GM15510 (cell line): ENCODE results near the gene TPPP3.

Source experiments
- POLR2A ChIP-seq: IDR thresholded peaks from 3 replicates; pipeline ENCODE4 v1.6.1; 2011; ENCODE audit warnings: borderline replicate concordance; ENCODE audit not compliant: insufficient read length; ENCODE audit errors: extremely low read depth

TPPP3 gene

DNA sequence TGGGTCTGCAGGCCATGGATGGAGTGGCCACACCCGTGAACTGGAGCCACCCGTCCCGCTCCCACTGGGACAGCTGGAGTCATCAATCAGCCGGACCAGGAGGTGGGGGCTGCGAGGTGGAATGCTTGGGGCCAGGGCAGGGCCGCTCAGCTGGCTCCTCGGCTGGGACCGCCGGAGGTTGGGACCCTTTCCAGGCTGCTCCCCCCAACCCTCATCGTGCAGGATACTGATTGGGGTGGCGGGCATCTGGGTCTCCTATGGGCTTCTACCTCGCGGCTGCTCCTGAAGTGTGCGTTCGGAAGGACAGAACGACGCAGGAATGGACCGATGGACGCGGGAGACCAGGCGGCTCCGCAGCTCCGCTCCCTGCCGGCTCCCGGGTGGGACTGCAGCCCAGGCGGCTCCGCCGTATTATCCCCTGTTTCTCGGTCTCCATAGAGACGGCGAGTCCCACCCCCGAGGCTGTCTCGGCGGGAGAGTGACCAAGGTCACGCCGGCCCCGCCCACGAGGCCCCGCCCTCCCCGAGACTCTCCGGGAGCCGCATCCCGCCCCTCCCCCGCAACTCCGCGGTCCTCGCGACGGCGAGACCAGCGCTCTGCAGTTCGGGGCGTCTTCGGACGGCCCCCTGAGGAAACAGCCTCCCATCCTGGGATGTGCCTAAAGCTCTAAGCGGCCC is at the start of gene TPPP3:
TSS of gene TPPP3 (minus strand) at position 388 of the 677 bp plus-strand sequence. CDS start 2,387 bp downstream, outside the sequence.
- no peak for TF ChIP-seq POLR2A

DNA sequence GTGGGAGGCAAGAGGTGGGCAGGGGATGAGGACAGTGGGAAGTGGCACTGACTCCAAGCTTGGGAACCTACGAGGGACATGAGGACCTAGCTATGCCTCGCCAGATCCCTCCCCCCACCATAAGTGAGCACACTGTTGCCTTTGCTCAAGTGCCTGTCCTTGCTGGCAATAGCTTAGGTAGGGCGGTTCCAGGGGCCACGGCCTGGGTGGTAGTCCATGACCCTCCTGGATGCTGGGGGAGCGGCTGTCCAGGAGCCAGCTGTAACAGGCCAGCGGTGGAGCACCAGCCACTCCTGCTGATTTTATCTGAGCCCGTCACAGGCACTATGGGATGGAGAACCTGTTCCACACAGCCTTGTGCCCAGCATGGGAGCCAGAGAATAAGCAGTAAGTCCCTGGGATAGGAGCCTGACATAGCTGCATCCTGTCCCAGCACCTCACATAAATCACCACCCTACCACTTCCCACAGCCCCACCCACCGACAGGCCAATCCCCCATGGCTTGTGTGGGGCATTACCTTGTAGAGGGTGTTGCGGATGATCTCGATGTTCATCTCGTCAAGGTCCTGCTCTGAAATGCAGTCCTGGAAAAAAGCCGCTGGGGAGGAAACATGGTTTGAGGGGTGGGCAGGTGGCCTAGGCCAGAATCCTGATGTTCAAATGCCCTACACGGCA is 49.4 kb upstream of the TPPP3 start:
- no peak for TF ChIP-seq POLR2A

DNA sequence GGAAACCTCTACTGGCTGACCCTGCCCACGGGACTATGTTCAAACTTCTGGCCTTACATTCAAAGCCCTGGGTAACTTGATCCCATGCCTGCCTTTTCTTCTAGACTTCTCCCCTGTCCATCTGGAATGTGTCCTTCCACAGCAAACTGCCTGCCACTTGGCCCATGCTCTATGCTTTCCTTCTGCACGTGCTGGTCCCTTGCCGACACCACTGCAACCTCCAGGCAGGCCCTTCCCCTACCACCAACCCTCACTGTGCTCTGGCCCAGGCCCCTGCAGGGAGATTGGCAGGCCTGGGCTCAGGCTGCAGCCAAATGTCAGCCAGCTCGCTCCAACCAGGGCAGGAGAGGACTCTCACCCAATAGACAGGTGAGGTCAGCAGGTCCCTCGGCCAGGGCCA is 48.6 kb upstream of the TPPP3 start:
- TF ChIP-seq POLR2A, result no peak

DNA sequence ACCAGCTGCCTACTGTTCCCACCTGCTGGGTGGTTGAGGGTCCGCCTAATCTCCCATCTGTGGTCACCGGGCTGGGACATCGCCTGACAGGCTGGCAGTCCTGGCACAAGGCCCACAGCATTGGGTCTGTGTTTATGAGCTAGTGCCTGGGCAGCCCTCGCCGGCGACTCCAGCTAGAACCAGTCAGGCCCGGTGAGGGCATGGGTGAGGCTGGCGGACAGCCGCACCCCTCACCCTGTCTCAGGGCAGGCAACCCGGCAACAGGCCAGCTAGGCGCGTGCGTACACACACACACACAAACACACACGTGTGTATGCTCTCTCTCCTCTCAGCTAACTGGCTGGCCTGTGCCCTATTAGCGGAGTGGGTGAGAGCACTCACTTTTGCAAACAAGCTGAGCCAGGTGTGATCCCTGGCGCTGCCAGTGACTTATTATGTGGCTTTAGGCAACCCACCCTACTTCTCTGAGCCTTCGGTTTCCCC is 48.0 kb upstream of the TPPP3 start:
- TF ChIP-seq POLR2A, result no peak

DNA sequence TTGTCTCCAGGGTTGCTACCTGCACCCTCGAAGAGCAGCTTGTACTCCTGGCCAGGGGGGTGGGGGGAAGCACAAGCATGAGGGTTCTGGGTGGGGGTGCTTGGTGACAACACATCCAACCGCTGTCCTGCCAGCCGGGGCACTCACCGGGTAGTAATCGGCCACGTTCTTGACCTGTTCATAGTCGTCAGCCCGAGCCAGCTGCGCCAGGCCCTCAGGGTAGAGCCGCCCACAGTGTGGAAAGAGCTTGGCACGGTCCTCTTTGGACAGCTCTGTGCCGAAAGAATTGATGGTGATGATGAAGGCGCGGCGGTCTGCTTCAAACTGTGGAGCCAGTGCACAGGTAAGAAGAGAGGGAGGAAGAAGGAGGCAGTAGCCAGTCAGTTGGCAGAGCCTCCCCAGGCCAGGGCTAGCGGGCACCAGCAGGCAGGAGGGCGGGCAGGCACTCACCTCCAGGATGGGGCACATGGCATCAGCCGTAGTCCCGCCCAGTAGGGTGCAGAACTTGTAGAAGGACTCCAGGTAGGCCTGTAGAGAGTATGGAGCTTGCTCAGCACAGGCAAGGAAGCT is 45.6 kb upstream of the TPPP3 start:
- TF ChIP-seq POLR2A, result no peak

DNA sequence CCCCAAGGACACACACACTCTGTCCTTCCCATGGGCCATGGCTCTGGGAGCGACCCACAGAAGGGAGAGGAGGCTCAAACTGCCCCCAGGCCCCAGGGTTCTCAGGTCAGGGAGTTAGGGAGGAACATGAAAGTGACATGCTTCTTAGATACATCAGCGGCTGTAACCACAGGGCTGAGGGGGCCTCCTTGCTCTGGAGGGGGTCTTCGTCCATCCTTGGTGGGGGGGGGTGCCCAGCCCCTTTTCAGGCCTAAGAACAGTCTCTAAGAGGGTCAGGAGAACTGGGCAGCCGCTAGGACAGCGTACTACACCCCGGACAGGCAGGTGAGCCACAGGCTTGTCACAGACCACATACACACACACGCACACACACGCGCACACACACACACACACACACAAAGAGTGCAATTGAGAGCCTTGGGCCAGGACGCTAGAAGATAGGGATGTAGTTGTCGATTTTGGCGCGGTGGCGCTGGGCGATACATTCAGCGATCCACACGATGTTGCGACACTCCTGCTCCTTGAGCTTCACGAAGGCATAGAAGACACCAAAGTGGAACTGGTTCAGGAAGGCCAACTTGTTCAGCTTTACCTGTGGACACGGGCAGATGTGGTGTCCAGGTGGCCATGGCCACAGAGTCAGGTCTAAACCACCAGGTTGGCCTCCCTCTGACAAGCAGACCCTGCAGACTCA is 44.9 kb upstream of the TPPP3 start:
- TF ChIP-seq POLR2A, result no peak

DNA sequence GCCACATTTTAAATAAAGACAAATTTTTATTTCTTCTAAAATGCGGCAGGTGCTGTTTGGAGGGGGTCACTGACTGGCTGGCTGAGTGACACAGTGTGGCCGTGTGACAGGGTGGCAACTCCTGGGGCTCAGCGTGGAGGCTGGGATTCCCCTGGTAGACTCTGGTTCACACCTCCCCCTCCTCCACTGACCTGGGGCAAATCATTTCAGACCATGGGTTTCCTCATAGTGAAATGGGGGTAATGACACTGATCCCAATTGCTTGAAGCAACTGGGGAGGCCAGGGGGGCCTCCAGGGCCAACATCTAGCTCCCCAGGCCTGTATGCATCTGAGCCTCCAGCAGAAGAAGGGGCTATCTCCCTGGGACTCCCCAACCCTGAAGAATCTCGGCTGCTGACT is 44.2 kb upstream of the TPPP3 start:
- TF ChIP-seq POLR2A, result no peak

DNA sequence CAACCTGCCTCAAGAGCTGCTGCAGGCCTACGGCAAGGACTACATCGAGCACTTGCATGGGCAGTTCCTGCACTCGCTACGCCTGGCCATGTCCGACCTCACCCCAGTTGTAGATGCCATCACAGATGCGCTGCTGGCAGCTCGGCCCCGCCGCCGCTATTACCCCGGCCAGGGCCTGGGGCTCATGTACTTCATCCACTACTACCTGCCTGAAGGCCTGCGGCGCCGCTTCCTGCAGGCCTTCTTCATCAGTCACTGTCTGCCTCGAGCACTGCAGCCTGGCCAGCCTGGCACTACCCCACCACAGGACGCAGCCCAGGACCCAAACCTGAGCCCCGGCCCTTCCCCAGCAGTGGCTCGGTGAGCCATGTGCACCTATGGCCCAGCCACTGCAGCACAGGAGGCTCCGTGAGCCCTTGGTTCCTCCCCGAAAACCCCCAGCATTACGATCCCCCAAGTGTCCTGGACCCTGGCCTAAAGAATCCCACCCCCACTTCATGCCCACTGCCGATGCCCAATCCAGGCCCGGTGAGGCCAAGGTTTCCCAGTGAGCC is 43.4 kb upstream of the TPPP3 start:
- no peak for TF ChIP-seq POLR2A

DNA sequence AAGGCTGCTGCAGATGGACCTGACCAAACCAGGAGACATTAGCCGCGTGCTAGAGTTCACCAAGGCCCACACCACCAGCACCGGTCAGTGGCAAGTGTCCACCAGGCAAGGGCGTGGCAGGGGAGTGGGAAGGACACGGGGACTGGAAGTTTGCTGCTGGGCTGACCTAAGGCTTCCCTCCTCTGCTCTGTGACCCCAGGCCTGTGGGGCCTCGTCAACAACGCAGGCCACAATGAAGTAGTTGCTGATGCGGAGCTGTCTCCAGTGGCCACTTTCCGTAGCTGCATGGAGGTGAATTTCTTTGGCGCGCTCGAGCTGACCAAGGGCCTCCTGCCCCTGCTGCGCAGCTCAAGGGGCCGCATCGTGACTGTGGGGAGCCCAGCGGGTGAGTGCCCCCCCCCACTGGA is 42.5 kb upstream of the TPPP3 start:
- TF ChIP-seq POLR2A, result no peak

DNA sequence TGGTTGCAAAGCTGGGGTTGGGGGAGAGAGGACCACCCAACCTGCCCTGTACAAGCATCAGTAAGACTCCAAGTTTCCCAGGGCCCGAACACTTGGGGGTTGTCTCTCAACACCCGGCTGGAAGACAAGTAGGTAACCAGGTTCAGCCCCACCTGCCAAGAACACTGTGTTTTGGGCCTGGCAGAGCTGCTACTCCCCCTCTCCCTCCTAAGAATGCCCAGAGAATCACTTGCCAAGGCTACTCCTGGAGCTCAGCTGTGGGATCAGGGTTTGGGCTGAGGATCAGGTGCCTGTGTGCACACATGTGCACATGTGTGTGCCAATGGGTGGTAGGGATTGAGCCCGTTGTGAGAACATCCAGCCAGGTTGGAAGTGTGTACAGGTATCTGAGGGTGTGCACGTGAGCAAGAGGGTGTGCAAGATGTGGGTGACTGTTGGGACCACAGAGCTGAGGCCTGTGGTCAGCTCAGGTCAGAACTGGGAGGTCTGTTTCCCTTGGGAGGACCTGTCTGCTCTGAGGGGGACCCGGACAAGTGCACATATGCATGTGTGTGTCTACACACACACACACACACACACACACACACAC is 39.9 kb upstream of the TPPP3 start:
- TF ChIP-seq POLR2A, result no peak

DNA sequence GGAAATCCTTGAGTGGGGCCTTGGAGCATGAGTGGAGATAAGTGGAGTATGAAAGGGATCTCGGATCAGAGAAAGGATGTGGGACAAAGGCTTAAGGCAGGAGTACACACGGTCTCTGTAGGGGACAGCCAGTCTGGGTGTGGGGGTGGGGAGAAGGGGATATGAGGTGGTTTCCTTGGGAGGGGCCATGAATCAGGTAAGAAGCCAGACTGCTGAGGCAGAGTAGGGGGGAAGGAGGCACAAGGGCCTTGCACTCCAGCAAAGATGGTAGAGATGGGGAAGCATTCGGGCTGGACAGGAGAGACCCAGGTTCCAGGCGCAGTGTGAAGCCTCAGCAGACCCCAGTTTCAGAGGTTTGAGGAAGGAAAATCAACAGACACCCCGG is 39.2 kb upstream of the TPPP3 start:
- no peak for TF ChIP-seq POLR2A

DNA sequence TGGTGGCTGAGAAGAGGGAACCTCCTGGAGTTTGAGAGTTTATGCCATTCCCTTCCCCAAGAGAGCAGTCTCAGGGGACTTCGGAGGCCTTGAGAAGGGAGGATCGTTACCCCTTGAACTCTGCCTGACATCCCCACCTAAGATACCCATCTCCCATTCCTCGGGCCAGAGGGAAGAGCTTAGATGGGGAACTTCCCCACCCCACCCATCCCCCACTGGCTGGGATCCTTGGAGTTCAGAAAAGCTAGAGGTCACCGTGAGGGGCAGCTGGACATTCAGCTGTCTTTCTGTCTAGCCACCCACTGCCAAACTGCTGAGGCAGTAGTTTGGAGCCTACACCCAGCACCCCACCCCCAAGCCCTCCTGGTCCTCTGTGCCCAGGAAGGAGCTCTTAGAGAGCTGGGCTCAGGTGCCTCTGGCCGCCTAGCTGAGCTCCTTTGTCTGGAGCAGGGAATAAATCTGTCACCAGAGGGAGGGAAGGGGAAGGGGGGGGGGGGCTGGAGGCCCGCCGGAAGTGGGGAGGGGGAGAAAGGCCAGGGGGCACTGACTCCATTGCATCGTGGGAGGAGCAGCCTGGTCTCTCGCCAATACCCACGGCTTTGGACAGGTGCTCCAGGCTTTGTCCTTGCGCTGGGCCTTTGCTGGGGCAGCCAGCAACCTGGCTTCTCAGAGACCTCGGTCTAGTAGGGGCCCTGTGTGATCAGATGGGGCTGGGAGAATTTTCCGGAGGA is 38.6 kb upstream of the TPPP3 start:
- no peak for TF ChIP-seq POLR2A

DNA sequence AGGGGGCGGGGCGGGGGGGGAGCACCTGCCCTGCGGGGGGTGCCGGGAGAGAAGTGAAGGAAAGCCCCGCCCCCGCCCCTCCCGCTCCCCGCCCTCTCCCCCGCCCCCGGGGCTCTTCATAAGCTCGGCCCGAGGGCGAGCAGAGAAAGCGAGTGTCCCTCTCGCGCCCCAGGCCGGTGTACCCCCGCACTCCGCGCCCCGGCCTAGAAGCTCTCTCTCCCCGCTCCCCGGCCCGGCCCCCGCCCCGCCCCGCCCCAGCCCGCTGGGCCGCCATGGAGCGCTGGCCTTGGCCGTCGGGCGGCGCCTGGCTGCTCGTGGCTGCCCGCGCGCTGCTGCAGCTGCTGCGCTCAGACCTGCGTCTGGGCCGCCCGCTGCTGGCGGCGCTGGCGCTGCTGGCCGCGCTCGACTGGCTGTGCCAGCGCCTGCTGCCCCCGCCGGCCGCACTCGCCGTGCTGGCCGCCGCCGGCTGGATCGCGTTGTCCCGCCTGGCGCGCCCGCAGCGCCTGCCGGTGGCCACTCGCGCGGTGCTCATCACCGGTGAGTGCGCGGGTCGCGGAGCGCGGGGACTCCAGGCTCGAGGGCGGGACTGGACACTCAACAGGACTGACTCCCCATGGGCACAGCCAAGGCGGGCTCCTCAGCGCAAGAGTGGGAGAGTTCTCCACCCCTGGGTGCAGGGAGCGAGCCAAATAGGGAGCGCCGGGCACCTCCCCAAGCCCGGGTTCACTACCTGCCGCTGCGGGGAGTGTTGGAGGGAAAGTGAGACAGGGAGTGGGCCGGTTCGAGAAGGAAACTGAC is 37.9 kb upstream of the TPPP3 start, which contains the start of gene HSD11B2:
TSS of gene HSD11B2 (plus strand) at position 145 of the 798 bp plus-strand sequence. CDS start at position 273, 128 bp downstream.
- no peak for TF ChIP-seq POLR2A
